H9 (cell line): ENCODE data around the gene NHSL1. TPM values are rescaled to one million over a fixed set of nuclear protein-coding genes. Genes with fewer than 3 reads are reported as not detected.

Experiments used
- DNase-seq: peaks from one replicate; pipeline ENCODE4 v3.0.0-alpha.2; 2017
- H2AFZ ChIP-seq: one replicate; pipeline ENCODE4 v1.6.1; 2013; ENCODE audit warnings: mild to moderate bottlenecking, low read length, control low read depth, moderate library complexity
- H2AK5ac ChIP-seq: 2 replicates; pipeline ENCODE4 v1.6.1; 2013; ENCODE audit warnings: low read length, control low read depth, mixed read lengths; ENCODE audit not compliant: insufficient read length
- H2BK120ac ChIP-seq: one replicate; pipeline ENCODE4 v1.6.1; 2013; ENCODE audit warnings: low read depth, mild to moderate bottlenecking, low read length, control low read depth, inconsistent platforms; ENCODE audit not compliant: poor library complexity, severe bottlenecking
- H2BK12ac ChIP-seq: 2 replicates; pipeline ENCODE4 v1.6.1; 2013; ENCODE audit warnings: low read length, control low read depth, mixed read lengths, low read depth; ENCODE audit not compliant: insufficient read length
- H2BK15ac ChIP-seq: 2 replicates; pipeline ENCODE4 v1.6.1; 2013; ENCODE audit warnings: low read depth, low read length, control low read depth
- H2BK20ac ChIP-seq: one replicate; pipeline ENCODE4 v1.6.1; 2013; ENCODE audit warnings: low read depth, mild to moderate bottlenecking, low read length, control low read depth, inconsistent platforms; ENCODE audit not compliant: poor library complexity, severe bottlenecking
- H2BK5ac ChIP-seq: 2 replicates; pipeline ENCODE4 v1.6.1; 2013; ENCODE audit warnings: low read length, control low read depth, mixed read lengths; ENCODE audit not compliant: insufficient read length
- H3K14ac ChIP-seq: 2 replicates; pipeline ENCODE4 v1.6.1; 2013; ENCODE audit warnings: low read length, control low read depth; ENCODE audit not compliant: insufficient read depth
- H3K18ac ChIP-seq: 2 replicates; pipeline ENCODE4 v1.6.1; 2013; ENCODE audit warnings: low read depth, mild to moderate bottlenecking, mixed read lengths, low read length, control low read depth; ENCODE audit not compliant: insufficient read length
- H3K23ac ChIP-seq: 2 replicates; pipeline ENCODE4 v1.6.1; 2013; ENCODE audit warnings: low read length, control low read depth, mixed read lengths, low read depth; ENCODE audit not compliant: insufficient read length
- H3K23me2 ChIP-seq: 2 replicates; pipeline ENCODE4 v1.6.1; 2013; ENCODE audit warnings: low read depth, mild to moderate bottlenecking, mixed read lengths, low read length, control low read depth; ENCODE audit not compliant: insufficient read length, poor library complexity, severe bottlenecking
- H3K27ac ChIP-seq: 2 replicates; pipeline ENCODE4 v1.5.1; 2013; ENCODE audit warnings: low read length, control low read depth, mixed read lengths, low read depth; ENCODE audit not compliant: insufficient read length
- H3K27me3 ChIP-seq: 2 replicates; pipeline ENCODE4 v1.6.1; 2013; ENCODE audit warnings: low read length, control low read depth, inconsistent platforms; ENCODE audit not compliant: insufficient read depth
- H3K4ac ChIP-seq: 2 replicates; pipeline ENCODE4 v1.6.1; 2013; ENCODE audit warnings: low read depth, mild to moderate bottlenecking, control low read depth, inconsistent platforms, low read length, moderate library complexity
- H3K4me1 ChIP-seq: 2 replicates; pipeline ENCODE4 v1.6.1; 2013; ENCODE audit warnings: low read length, control low read depth, inconsistent platforms; ENCODE audit not compliant: insufficient read depth
- H3K4me2 ChIP-seq: 2 replicates; pipeline ENCODE4 v1.6.1; 2013; ENCODE audit warnings: low read length, control low read depth, mixed read lengths; ENCODE audit not compliant: insufficient read length, insufficient read depth
- H3K56ac ChIP-seq: 2 replicates; pipeline ENCODE4 v1.6.1; 2013; ENCODE audit warnings: low read depth, mild to moderate bottlenecking, mixed read lengths, low read length, control low read depth; ENCODE audit not compliant: insufficient read length
- H3K79me1 ChIP-seq: 2 replicates; pipeline ENCODE4 v1.6.1; 2013; ENCODE audit warnings: low read depth, mild to moderate bottlenecking, moderate library complexity, low read length, control low read depth, inconsistent platforms; ENCODE audit not compliant: insufficient read depth, poor library complexity, severe bottlenecking
- H3K79me2 ChIP-seq: 2 replicates; pipeline ENCODE4 v1.6.1; 2013; ENCODE audit warnings: low read length, control low read depth, inconsistent platforms; ENCODE audit not compliant: insufficient read depth
- H3K9ac ChIP-seq: 2 replicates; pipeline ENCODE4 v1.6.1; 2013; ENCODE audit warnings: low read length, control low read depth, mixed read lengths; ENCODE audit not compliant: insufficient read length; ENCODE audit errors: extremely low read depth
- H3K9me3 ChIP-seq: one replicate; pipeline ENCODE4 v1.6.1; 2013; ENCODE audit warnings: low read depth, low read length, inconsistent platforms; ENCODE audit not compliant: control insufficient read depth
- H3T11ph ChIP-seq: one replicate; pipeline ENCODE4 v1.6.1; 2013; ENCODE audit warnings: mild to moderate bottlenecking, low read length, control low read depth, inconsistent platforms
- H4K20me1 ChIP-seq: one replicate; pipeline ENCODE4 v1.6.1; 2013; ENCODE audit not compliant: control insufficient read depth, insufficient read length, insufficient read depth
- H4K5ac ChIP-seq: 2 replicates; pipeline ENCODE4 v1.6.1; 2013; ENCODE audit warnings: low read depth, mild to moderate bottlenecking, mixed read lengths, low read length, control low read depth; ENCODE audit not compliant: insufficient read length
- H4K8ac ChIP-seq: replicated peaks from 2 replicates; pipeline ENCODE4 v1.6.1; 2013; ENCODE audit warnings: low read length, control low read depth, mixed read lengths, low read depth; ENCODE audit not compliant: insufficient read length
- H4K91ac ChIP-seq: 2 replicates; pipeline ENCODE4 v1.6.1; 2013; ENCODE audit warnings: low read depth, mild to moderate bottlenecking, moderate library complexity, mixed read lengths, low read length, control low read depth; ENCODE audit not compliant: insufficient read length
- H3K27ac Mint-ChIP-seq, 3 experiments: 2 replicates in 2 of 3; 3 replicates in 1 of 3; pipeline ENCODE4 v1.8.0; 2020 to 2021; ENCODE audit warnings: mixed read lengths in 3 of 3, mild to moderate bottlenecking in 1 of 3, moderate library complexity in 1 of 3
- H3K27me3 Mint-ChIP-seq: 2 replicates; pipeline ENCODE4 v1.8.0; 2021; ENCODE audit warnings: low read depth, mild to moderate bottlenecking, moderate library complexity, mixed read lengths
- H3K36me3 Mint-ChIP-seq, 3 experiments: 2 replicates in 2 of 3; 3 replicates in 1 of 3; pipeline ENCODE4 v1.8.0; 2020 to 2021; ENCODE audit warnings: low read depth in 3 of 3, mixed read lengths in 3 of 3; ENCODE audit not compliant: insufficient read depth in 1 of 3
- H3K4me1 Mint-ChIP-seq, 2 experiments: 2 replicates each; pipeline ENCODE4 v1.8.0; 2020; ENCODE audit warnings: mixed read lengths in 2 of 2
- H3K4me3 Mint-ChIP-seq, 2 experiments: 2 replicates in 1 of 2; 3 replicates in 1 of 2; pipeline ENCODE4 v1.8.0; 2020 to 2021; ENCODE audit warnings: mild to moderate bottlenecking in 2 of 2, mixed read lengths in 2 of 2, moderate library complexity in 1 of 2
- H3K9me3 Mint-ChIP-seq, 2 experiments: 2 replicates in 1 of 2; 3 replicates in 1 of 2; pipeline ENCODE4 v1.8.0; 2020; ENCODE audit warnings: mild to moderate bottlenecking in 2 of 2, mixed read lengths in 2 of 2, moderate library complexity in 1 of 2
- WGBS: extraction: QIAGEN DNeasy Blood & Tissue Kit; methylation state at CpG from one replicate; pipeline ENCODE4 v1.1.7; 2013; ENCODE audit warnings: missing lambda C conversion rate, low lambda C conversion rate, mixed read lengths; ENCODE audit not compliant: insufficient read length; ENCODE audit errors: extremely low coverage; 5-methylcytosine and 5-hydroxymethylcytosine counted together
- total RNA-seq: library from RNA; stranded (reverse); gene quantifications from 2 replicates; pipeline ENCODE4 v1.2.1, GENCODE V29; 2021
- TF ChIP-seq, protein P1 (sequence below): fragments of 200-600 bp; sonication (generic); conservative IDR thresholded peaks from 3 replicates; pipeline ENCODE4 v1.8.0; 2021; ENCODE audit warnings: antibody characterized with exemption, mild to moderate bottlenecking

The NHSL1 gene
- total RNA-seq, 1 experiment from 2014 or later = 28.7 TPM

GRCh38 chr6:138383776-138384175 is 115.5 kb downstream of the NHSL1 start:
- H2BK15ac ChIP-seq = no peak overlapping the region
- TF ChIP-seq, protein P1, sequence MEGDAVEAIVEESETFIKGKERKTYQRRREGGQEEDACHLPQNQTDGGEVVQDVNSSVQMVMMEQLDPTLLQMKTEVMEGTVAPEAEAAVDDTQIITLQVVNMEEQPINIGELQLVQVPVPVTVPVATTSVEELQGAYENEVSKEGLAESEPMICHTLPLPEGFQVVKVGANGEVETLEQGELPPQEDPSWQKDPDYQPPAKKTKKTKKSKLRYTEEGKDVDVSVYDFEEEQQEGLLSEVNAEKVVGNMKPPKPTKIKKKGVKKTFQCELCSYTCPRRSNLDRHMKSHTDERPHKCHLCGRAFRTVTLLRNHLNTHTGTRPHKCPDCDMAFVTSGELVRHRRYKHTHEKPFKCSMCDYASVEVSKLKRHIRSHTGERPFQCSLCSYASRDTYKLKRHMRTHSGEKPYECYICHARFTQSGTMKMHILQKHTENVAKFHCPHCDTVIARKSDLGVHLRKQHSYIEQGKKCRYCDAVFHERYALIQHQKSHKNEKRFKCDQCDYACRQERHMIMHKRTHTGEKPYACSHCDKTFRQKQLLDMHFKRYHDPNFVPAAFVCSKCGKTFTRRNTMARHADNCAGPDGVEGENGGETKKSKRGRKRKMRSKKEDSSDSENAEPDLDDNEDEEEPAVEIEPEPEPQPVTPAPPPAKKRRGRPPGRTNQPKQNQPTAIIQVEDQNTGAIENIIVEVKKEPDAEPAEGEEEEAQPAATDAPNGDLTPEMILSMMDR = no peak
- H3K9me3 ChIP-seq = no peaks in the 10 kb centered on the region
- H4K5ac ChIP-seq = no peak overlapping the region
- Mint-ChIP-seq H3K4me3 (no peak overlapping the region), H3K36me3 (no peaks in the 10 kb centered on the region), H3K27me3 (no peaks in the 10 kb centered on the region), H3K9me3 (no peaks in the 10 kb centered on the region), H3K27ac (no peak overlapping the region; a peak in 1 of 7 replicates), H3K4me1 (peaks cover 22 to 24% of the 10 kb centered on the region in 2 experiments)
- no peak overlapping the region for H2AFZ ChIP-seq
- no peak overlapping the region for H3K4me2 ChIP-seq
- H3K79me2 ChIP-seq = no peaks in the 10 kb centered on the region
- no peaks in the 10 kb centered on the region for H3K79me1 ChIP-seq
- no peak overlapping the region for H3K56ac ChIP-seq
- H3T11ph ChIP-seq = no peak overlapping the region
- no peak overlapping the region for H2BK20ac ChIP-seq
- no CpG with 5 or more reads among the region's 3 CpGs for WGBS
- H2BK120ac ChIP-seq = no peak overlapping the region
- H3K9ac ChIP-seq = no peak overlapping the region
- H2BK12ac ChIP-seq = no peak overlapping the region
- no peaks in the 10 kb centered on the region for H4K20me1 ChIP-seq
- H3K23ac ChIP-seq = no peak overlapping the region
- no peak overlapping the region for H3K14ac ChIP-seq
- no peak overlapping the region for H4K8ac ChIP-seq
- no peak overlapping the region for H3K27ac ChIP-seq
- no peak overlapping the region for H2AK5ac ChIP-seq
- H3K23me2 ChIP-seq = no peaks in the 10 kb centered on the region
- no peak overlapping the region for H3K18ac ChIP-seq
- DNase-seq = no peak
- no peaks in the 10 kb centered on the region for H3K27me3 ChIP-seq
- H3K4ac ChIP-seq = no peak overlapping the region
- H4K91ac ChIP-seq = no peak overlapping the region
- H2BK5ac ChIP-seq = no peak overlapping the region
- no peaks in the 10 kb centered on the region; the same call in 1 of the 2 replicates for H3K4me1 ChIP-seq
